Measurements from ENCODE around the gene MAP3K9. TPM values are rescaled to one million over a fixed set of nuclear protein-coding genes. Genes with fewer than 3 reads are reported as not detected.

Gene MAP3K9
- total and polyA plus RNA-seq, 2 experiments from 2014 or later, result 4.4 to 9.2 TPM

- Histone ChIP-seq H3K27me3 (no peaks in the 10 kb centered on the region), H3K36me3 (replicated peaks; ENCODE audit: insufficient read depth, low read depth) (no peaks in the 10 kb centered on the region), H3K79me2 (peaks cover 36% of the 10 kb centered on the region), H3K27ac (peak overlapping the region; percentile 66), H3K4me3 (no peak overlapping the region), H4K20me1 (ENCODE audit: insufficient read depth, poor library complexity, severe bottlenecking) (peaks cover 7% of the 10 kb centered on the region), H3K4me2 (peak overlapping the region; percentile 82), H3K4me1 (ENCODE audit: insufficient read depth) (peaks cover 12% of the 10 kb centered on the region), H3K9me3 (ENCODE audit: low read depth) (no peaks in the 10 kb centered on the region), H3K9me2 (replicated peaks; ENCODE audit: insufficient read depth) (no peaks in the 10 kb centered on the region), H2AFZ (no peak overlapping the region)
- no peak for TF ChIP-seq EZH2phosphoT487 (IDR thresholded peaks at IDR 0.05; ENCODE audit: low read depth, severe bottlenecking, unreplicated experiment)
- no peak for TF ChIP-seq EZH2 (IDR thresholded peaks at IDR 0.05; ENCODE audit: borderline replicate concordance)
- TF ChIP-seq CTCF (IDR thresholded peaks at IDR 0.05; ENCODE audit: poor library complexity), result no peak
- no peak for DNase-seq (ENCODE audit: low spot score)
- WGBS (ENCODE audit: low lambda C conversion rate, missing lambda C conversion rate), result 87% methylated on average over 2 of the region's 2 CpGs
Measured at GRCh38 chr14:70811050-70811449, 1.7 kb upstream of the MAP3K9 start.

- no peaks in the 10 kb centered on the region for H3K36me3 ChIP-seq (replicated peaks; ENCODE audit: insufficient read depth, low read depth)
- no peaks in the 10 kb centered on the region for H3K27me3 ChIP-seq
- no peaks in the 10 kb centered on the region for H3K9me3 ChIP-seq (ENCODE audit: low read depth)
- peaks cover 7% of the 10 kb centered on the region for H4K20me1 ChIP-seq (ENCODE audit: insufficient read depth, poor library complexity, severe bottlenecking)
- WGBS (ENCODE audit: low lambda C conversion rate, missing lambda C conversion rate), result 29% methylated on average over 7 of the region's 7 CpGs
- H3K4me2 ChIP-seq, result peak overlapping the region; percentile 82
- no peaks in the 10 kb centered on the region for H3K9me2 ChIP-seq (replicated peaks; ENCODE audit: insufficient read depth)
- peaks cover 12% of the 10 kb centered on the region for H3K4me1 ChIP-seq (ENCODE audit: insufficient read depth)
- H3K27ac ChIP-seq, result peak overlapping the region; percentile 66
- TF ChIP-seq CTCF (IDR thresholded peaks at IDR 0.05; ENCODE audit: poor library complexity), result no peak
- TF ChIP-seq EZH2phosphoT487 (IDR thresholded peaks at IDR 0.05; ENCODE audit: low read depth, severe bottlenecking, unreplicated experiment), result no peak
- no peak for TF ChIP-seq EZH2 (IDR thresholded peaks at IDR 0.05; ENCODE audit: borderline replicate concordance)
- peaks cover 41% of the 10 kb centered on the region for H3K79me2 ChIP-seq
- no peak overlapping the region for H3K4me3 ChIP-seq
- DNase-seq (ENCODE audit: low spot score), result no peak
- peak overlapping the region; percentile 76 for H2AFZ ChIP-seq
Measured at GRCh38 chr14:70810621-70811020, 1.3 kb upstream of the MAP3K9 start.

- H2AFZ ChIP-seq, result peak overlapping the region; percentile 67
- peaks cover 60% of the 10 kb centered on the region for H3K79me2 ChIP-seq
- peak; percentile 63 for DNase-seq (ENCODE audit: low spot score)
- peak overlapping the region; percentile 94 for H3K27ac ChIP-seq
- peaks cover 12% of the 10 kb centered on the region for H3K4me1 ChIP-seq (ENCODE audit: insufficient read depth)
- peak overlapping the region; percentile 91 for H3K4me2 ChIP-seq
- WGBS (ENCODE audit: low lambda C conversion rate, missing lambda C conversion rate), result under 1% methylated on average over 39 of the region's 77 CpGs
- H3K9me3 ChIP-seq (ENCODE audit: low read depth), result no peaks in the 10 kb centered on the region
- no peaks in the 10 kb centered on the region for H3K27me3 ChIP-seq
- peak overlapping the region; percentile 83 for H3K4me3 ChIP-seq
- H3K9me2 ChIP-seq (replicated peaks; ENCODE audit: insufficient read depth), result no peaks in the 10 kb centered on the region
- no peak for TF ChIP-seq CTCF (IDR thresholded peaks at IDR 0.05; ENCODE audit: poor library complexity)
- no peak for TF ChIP-seq EZH2phosphoT487 (IDR thresholded peaks at IDR 0.05; ENCODE audit: low read depth, severe bottlenecking, unreplicated experiment)
- TF ChIP-seq EZH2 (IDR thresholded peaks at IDR 0.05; ENCODE audit: borderline replicate concordance), result no peak
- no peaks in the 10 kb centered on the region for H3K36me3 ChIP-seq (replicated peaks; ENCODE audit: insufficient read depth, low read depth)
- peaks cover 14% of the 10 kb centered on the region for H4K20me1 ChIP-seq (ENCODE audit: insufficient read depth, poor library complexity, severe bottlenecking)
Measured at GRCh38 chr14:70808416-70809224, 693 bp downstream of the MAP3K9 start.
